Colonic mucosa (tissue), 4 donors: ENCODE data around the gene GNA14. TPM values are rescaled to one million over a fixed set of nuclear protein-coding genes. Genes with fewer than 3 reads are reported as not detected.

ENCODE experiments used
- DNase-seq: peaks from one replicate; pipeline ENCODE4 v3.0.0-alpha.2; 2020
- H3K27ac ChIP-seq: fragments of 200-600 bp; one replicate; pipeline ENCODE4 v1.8.0; 2021
- H3K27me3 ChIP-seq: fragments of 200-600 bp; one replicate; pipeline ENCODE4 v1.8.0; 2021
- H3K36me3 ChIP-seq: fragments of 200-600 bp; one replicate; pipeline ENCODE4 v1.8.0; 2021
- H3K4me1 ChIP-seq: fragments of 200-600 bp; one replicate; pipeline ENCODE4 v1.8.0; 2021; ENCODE audit warnings: mild to moderate bottlenecking
- H3K4me3 ChIP-seq: fragments of 200-600 bp; one replicate; pipeline ENCODE4 v1.8.0; 2021
- H3K9ac ChIP-seq, 2 donors: one replicate each; pipeline ENCODE4 v1.7.0; 2013; ENCODE audit warnings: control low read depth in 2 of 2, low read depth in 2 of 2, low read length in 2 of 2
- H3K9me3 ChIP-seq: fragments of 200-600 bp; one replicate; pipeline ENCODE4 v1.8.0; 2021
- intact Hi-C: fragments of 100-400 bp; cut with DNase I; formaldehyde crosslinking; loops from one replicate; pipeline ENCODE4 v1.14.1; 2022
- total RNA-seq, 2 donors: library from RNA; stranded (reverse); fragmentation: NEBNext Ultra II Directional in 1 of 2; extraction: Animal tissue kit (Norgen Biotek cat#: 25700) in 1 of 2; gene quantifications; one replicate each; pipeline ENCODE4 v1.2.1, GENCODE V29; 2021
- TF ChIP-seq, protein P1 (sequence below): fragments of 200-600 bp; IDR thresholded peaks from one replicate; pipeline ENCODE4 v1.8.0; 2022; ENCODE audit warnings: antibody characterized with exemption, mild to moderate bottlenecking
- donor health status: healthy.
- donor health status: DM: no; HTN: no; CAD: no.
- donor health status: DM: no; HTN: no; CAD: no.

Gene GNA14
- total RNA-seq, 2 donors from 2014 or later = 7.9 to 11.7 TPM

DNA sequence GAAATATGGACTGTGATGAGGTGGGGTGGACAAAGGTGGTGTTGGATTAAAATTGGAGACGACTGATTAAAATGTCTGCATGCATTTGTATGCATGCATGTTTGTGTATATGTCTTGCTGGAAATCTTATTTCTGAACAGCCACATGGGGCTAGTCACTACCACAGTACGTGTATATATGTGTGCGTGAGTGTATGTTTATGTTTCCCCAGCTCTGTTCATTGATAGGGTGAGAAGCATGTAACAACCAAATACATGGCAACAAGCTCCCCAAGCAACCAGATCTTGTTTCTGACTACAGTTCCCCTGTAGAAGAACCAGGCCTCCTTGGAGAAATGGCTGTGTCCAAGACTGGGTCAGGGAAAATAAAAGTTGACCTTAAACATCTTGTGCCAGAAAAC is 139.7 kb downstream of the GNA14 start:
- H3K9me3 ChIP-seq = no peaks in the 10 kb centered on the region

DNA sequence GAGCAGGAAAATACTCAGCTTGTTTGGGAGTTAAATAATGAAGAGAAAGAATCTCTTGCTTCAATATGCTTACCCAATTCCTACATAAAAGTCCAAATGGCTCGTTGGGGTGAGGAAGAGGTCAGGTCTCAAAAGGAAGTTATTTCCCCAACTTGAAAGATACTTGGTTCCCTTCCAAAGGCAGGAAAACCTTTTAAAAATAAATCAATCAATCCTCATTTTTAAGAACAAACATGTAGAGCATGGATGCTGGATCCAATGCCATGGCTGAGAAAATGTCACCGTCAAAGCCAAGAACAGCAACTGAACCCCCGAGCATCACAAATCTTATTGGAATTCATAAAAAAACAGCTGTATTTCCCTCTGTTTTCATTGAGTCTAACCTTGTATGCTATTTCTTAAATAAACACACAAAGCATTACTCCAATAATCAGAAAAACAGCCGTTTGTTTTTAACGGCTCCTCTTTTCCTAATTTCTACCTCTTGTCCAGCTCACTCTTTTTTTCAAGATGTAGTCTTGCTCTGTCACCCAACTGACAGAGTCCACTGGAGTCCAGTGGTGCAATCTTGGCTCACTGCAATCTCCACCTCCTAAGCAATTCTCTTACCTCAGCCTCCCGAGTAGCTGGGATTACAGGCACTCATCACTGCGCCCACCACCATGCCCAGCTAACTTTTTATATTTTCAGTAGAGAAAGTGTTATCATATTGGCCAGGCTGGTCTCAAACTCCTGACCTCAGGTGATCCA is 140.7 kb downstream of the GNA14 start:
- DNase-seq = no peak
- Histone ChIP-seq H3K9ac (no peak overlapping the region), H3K27me3 (no peaks in the 10 kb centered on the region), H3K36me3 (no peaks in the 10 kb centered on the region), H3K4me3 (no peak overlapping the region), H3K4me1 (no peaks in the 10 kb centered on the region), H3K9me3 (no peaks in the 10 kb centered on the region), H3K27ac (no peak overlapping the region)
- TF ChIP-seq, protein P1, sequence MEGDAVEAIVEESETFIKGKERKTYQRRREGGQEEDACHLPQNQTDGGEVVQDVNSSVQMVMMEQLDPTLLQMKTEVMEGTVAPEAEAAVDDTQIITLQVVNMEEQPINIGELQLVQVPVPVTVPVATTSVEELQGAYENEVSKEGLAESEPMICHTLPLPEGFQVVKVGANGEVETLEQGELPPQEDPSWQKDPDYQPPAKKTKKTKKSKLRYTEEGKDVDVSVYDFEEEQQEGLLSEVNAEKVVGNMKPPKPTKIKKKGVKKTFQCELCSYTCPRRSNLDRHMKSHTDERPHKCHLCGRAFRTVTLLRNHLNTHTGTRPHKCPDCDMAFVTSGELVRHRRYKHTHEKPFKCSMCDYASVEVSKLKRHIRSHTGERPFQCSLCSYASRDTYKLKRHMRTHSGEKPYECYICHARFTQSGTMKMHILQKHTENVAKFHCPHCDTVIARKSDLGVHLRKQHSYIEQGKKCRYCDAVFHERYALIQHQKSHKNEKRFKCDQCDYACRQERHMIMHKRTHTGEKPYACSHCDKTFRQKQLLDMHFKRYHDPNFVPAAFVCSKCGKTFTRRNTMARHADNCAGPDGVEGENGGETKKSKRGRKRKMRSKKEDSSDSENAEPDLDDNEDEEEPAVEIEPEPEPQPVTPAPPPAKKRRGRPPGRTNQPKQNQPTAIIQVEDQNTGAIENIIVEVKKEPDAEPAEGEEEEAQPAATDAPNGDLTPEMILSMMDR = no peak
- intact Hi-C loops = no loop called here

More for the DNA sequence above, 139.7 kb downstream of the GNA14 start:
- no peak overlapping the region for H3K9ac ChIP-seq
- no peak overlapping the region for H3K27ac ChIP-seq
- TF ChIP-seq, protein P1 = no peak
- intact Hi-C loops = no loop called here
- H3K27me3 ChIP-seq = no peaks in the 10 kb centered on the region
- H3K4me3 ChIP-seq = no peak overlapping the region
- no peaks in the 10 kb centered on the region for H3K4me1 ChIP-seq
- no peaks in the 10 kb centered on the region for H3K36me3 ChIP-seq
- no peak for DNase-seq

DNA sequence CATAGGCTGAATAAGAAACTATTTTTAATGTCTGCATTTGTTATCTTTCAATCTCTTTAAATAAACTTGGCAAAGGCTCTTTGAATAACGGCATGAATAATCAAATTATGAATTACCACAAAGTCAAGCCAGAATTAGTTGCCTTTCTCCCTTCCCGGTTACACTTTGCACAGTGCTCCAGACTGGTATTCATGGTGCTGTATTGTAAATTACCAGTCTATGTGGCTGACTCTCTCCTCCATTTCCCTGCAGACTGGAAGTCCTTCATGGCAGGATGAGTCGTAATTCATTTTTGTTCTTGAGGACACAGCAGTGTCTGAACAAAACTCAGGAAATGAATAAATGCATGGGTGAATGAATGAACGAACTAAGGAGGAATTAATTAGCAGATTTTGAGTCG is 142.9 kb downstream of the GNA14 start:
- no peak for DNase-seq
- no peak overlapping the region for H3K27ac ChIP-seq
- H3K27me3 ChIP-seq = no peaks in the 10 kb centered on the region
- H3K4me1 ChIP-seq = no peaks in the 10 kb centered on the region
- no peak overlapping the region for H3K4me3 ChIP-seq
- H3K9me3 ChIP-seq = no peaks in the 10 kb centered on the region
- H3K9ac ChIP-seq = no peak overlapping the region
- intact Hi-C loops = no loop called here
- TF ChIP-seq, protein P1 = no peak
- H3K36me3 ChIP-seq = no peaks in the 10 kb centered on the region

DNA sequence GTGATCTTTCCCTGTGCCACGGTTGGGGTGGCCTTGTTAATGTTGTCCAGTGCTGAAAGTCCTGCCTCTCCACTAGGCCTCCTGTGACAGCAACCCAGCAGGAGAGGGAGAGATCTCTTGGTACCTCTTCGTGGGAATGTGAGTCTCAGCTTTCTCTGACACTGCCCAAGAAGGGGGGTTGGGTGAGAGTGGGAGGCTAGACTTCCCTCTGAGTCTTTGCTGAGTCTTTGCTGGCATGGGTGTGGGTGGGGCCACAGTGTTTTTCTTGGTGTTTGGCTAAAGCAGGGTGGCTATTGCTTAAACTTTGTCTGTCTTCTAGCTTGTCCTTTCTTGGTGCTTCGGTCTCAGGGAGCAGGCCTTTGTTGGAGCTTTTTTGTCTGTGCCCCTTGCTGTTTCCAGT is 145.6 kb downstream of the GNA14 start:
- TF ChIP-seq, protein P1 = no peak
- DNase-seq = no peak
- Histone ChIP-seq H3K36me3 (no peaks in the 10 kb centered on the region), H3K27me3 (no peaks in the 10 kb centered on the region), H3K9ac (no peak overlapping the region), H3K27ac (no peak overlapping the region), H3K9me3 (no peaks in the 10 kb centered on the region), H3K4me3 (no peak overlapping the region), H3K4me1 (no peaks in the 10 kb centered on the region)
- intact Hi-C loops = no loop called here

DNA sequence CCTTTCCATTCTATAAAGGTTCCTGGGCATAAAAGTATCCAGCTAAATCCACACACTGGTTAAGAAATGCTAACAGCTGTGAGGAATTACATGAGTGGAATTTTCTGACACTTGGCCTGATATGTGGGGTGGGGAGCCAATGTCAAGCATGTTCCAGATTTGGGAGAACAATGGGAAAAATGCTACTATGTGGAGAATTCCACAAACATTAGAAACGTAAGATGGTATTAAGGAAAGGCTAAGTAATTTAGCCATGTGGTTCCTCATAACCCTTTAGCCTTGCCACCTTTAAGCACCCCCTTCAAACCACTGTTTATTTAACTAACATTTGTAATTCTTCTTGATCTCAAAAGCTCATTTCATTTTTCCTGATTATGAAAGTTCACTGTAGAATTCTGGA is 149.2 kb downstream of the GNA14 start:
- no peak overlapping the region for H3K9ac ChIP-seq
- H3K4me3 ChIP-seq = no peak overlapping the region
- no peak for DNase-seq
- no peaks in the 10 kb centered on the region for H3K9me3 ChIP-seq
- TF ChIP-seq, protein P1 = no peak
- H3K27ac ChIP-seq = no peak overlapping the region
- H3K27me3 ChIP-seq = no peaks in the 10 kb centered on the region
- H3K36me3 ChIP-seq = no peaks in the 10 kb centered on the region
- H3K4me1 ChIP-seq = no peaks in the 10 kb centered on the region
- intact Hi-C loops = no loop called here
